CD8-positive, alpha-beta memory T cell (primary cell): ENCODE measurements around the gene RBMS1. TPM values are rescaled to one million over a fixed set of nuclear protein-coding genes. Genes with fewer than 3 reads are reported as not detected.

Experiments used
- CTCF ChIA-PET: fragments of 350-600 bp; sonication (Branson Sonifier 250); formaldehyde crosslinking; loops from one replicate; lab custom pipeline; 2021; ENCODE audit warnings: antibody characterized with exemption; lab: Charles Lee
- POLR2A ChIA-PET: fragments of 350-600 bp; sonication (Branson Sonifier 250); formaldehyde crosslinking; loops from one replicate; lab custom pipeline; 2021; ENCODE audit warnings: antibody characterized with exemption; lab: Charles Lee
- DNase-seq, 5 donors: peaks; one replicate each; pipeline versions ENCODE4 v3.0.0 to v3.0.0-alpha.2; 2020 to 2022; ENCODE audit warnings: mixed read lengths in 1 of 5
- H3K27ac ChIP-seq: one replicate; pipeline ENCODE4 v1.7.0; 2013; ENCODE audit warnings: low read depth, mild to moderate bottlenecking, low read length, moderate library complexity
- H3K27me3 ChIP-seq: 2 replicates; pipeline ENCODE4 v1.7.0; 2013; ENCODE audit warnings: low read length, mild to moderate bottlenecking; ENCODE audit not compliant: insufficient read depth, poor library complexity, severe bottlenecking
- H3K36me3 ChIP-seq: 2 replicates; pipeline ENCODE4 v1.7.0; 2013; ENCODE audit warnings: mild to moderate bottlenecking, low read length, moderate library complexity; ENCODE audit not compliant: insufficient read depth
- H3K4me1 ChIP-seq: 2 replicates; pipeline ENCODE4 v1.7.0; 2013; ENCODE audit warnings: mild to moderate bottlenecking, low read length, moderate library complexity; ENCODE audit not compliant: insufficient read depth
- H3K4me3 ChIP-seq: 2 replicates; pipeline ENCODE4 v1.7.0; 2013; ENCODE audit warnings: mild to moderate bottlenecking, low read length
- H3K9me3 ChIP-seq: 2 replicates; pipeline ENCODE4 v1.7.0; 2013; ENCODE audit warnings: mild to moderate bottlenecking, low read length
- H3K27ac Mint-ChIP-seq, 8 donors: one replicate each; pipeline ENCODE4 v1.8.0; 2020 to 2021; ENCODE audit warnings: mixed read lengths in 8 of 8, mild to moderate bottlenecking in 6 of 8, inconsistent platforms in 3 of 8, moderate library complexity in 3 of 8
- H3K27me3 Mint-ChIP-seq, 2 donors: one replicate each; pipeline ENCODE4 v1.8.0; 2020 to 2021; ENCODE audit warnings: mixed read lengths in 2 of 2, mild to moderate bottlenecking in 1 of 2, moderate library complexity in 1 of 2
- H3K36me3 Mint-ChIP-seq, 3 donors: one replicate each; pipeline ENCODE4 v1.8.0; 2020 to 2021; ENCODE audit warnings: mixed read lengths in 3 of 3, inconsistent platforms in 1 of 3, mild to moderate bottlenecking in 1 of 3
- H3K4me1 Mint-ChIP-seq, 3 donors: one replicate each; pipeline ENCODE4 v1.8.0; 2020 to 2021; ENCODE audit warnings: mixed read lengths in 3 of 3, inconsistent platforms in 1 of 3, mild to moderate bottlenecking in 1 of 3
- H3K4me3 Mint-ChIP-seq, 7 donors: one replicate each; pipeline ENCODE4 v1.8.0; 2020 to 2021; ENCODE audit warnings: mixed read lengths in 7 of 7, mild to moderate bottlenecking in 6 of 7, moderate library complexity in 4 of 7, inconsistent platforms in 2 of 7
- H3K9me3 Mint-ChIP-seq, 5 donors: one replicate each; pipeline ENCODE4 v1.8.0; 2020 to 2022; ENCODE audit warnings: mixed read lengths in 5 of 5, mild to moderate bottlenecking in 3 of 5, moderate library complexity in 2 of 5, inconsistent platforms in 1 of 5
- polyA plus RNA-seq: library from polyadenylated mRNA; unstranded; fragments of 300-500 nt; fragmentation: Illumina TruSeq; gene quantifications from one replicate; pipeline ENCODE4 v1.2.3, GENCODE V29; 2021
- total RNA-seq, 2 experiments: library from RNA; stranded (reverse); gene quantifications; one replicate each; pipeline ENCODE4 v1.2.3, GENCODE V29; 2021

RBMS1 gene
- total and polyA plus RNA-seq, 3 experiments from 2014 or later = 48.8 to 130 (median 50.3) TPM

DNA sequence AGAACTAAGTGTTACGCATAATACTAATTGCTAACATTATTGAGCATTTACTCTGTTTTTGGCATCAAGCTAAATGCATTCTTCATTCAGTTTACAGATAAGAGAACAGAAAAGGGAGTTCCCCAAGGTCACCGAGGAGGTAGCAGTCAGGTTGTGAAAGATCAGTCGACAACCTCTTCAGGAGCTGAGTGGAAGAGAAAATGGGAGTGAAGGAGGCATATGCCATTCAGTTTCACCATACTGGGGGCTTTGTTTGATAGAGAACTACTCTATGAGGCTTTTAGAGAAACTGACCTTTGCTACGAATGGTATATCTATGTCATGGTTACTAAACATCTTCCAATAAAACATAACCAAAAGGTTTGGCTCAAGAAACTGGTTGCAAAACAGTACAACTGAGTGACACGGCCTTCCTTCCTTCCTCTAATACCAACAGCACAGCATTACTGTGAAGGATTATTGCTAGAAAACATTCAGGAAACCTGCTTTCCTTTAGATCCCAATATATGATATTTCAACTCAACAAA is 112.1 kb downstream of the RBMS1 start:
- H3K4me1 Mint-ChIP-seq = peaks cover 74 to 97% (median 95%) of the 10 kb centered on the region in 3 donors
- H3K27ac ChIP-seq = no peak overlapping the region
- peak overlapping the region in 7 of 8 donors; percentile 47 to 81 (median 71) for H3K27ac Mint-ChIP-seq

DNA sequence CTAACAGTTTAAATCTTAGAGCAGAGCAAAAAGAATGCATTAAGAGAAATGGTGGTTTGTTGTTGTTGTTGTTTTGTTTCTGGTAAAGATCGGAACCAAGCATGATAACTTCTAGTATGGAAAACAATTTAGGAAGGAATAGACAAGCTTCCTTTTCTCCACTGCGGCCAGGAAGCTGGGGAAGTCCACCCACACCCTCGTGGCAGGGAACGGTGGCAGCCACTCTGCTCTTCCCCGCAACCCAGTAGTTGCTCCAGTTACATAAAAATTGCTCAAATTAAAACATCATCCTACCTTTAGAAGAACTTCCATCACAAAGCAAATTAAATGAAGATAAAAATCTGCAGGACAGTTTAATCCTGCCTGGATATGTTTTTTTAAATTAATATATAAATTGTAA is 113.0 kb downstream of the RBMS1 start:
- H3K4me1 ChIP-seq = peaks cover 63% of the 10 kb centered on the region
- no peak overlapping the region for H3K4me3 ChIP-seq
- Mint-ChIP-seq H3K9me3 (no peaks in the 10 kb centered on the region), H3K36me3 (peaks cover 0 to 6% (median 1%) of the 10 kb centered on the region in 3 donors), H3K27ac (peak overlapping the region in 4 of 8 donors; percentile 4 to 66 (median 20)), H3K4me1 (peaks cover 78 to 98% (median 97%) of the 10 kb centered on the region in 3 donors), H3K27me3 (no peaks in the 10 kb centered on the region), H3K4me3 (peak overlapping the region in 2 of 7 donors; percentile 27 to 42)
- no peaks in the 10 kb centered on the region for H3K36me3 ChIP-seq
- POLR2A ChIA-PET = interaction anchor here (0.6 kb wide), 1 partner anchor 10 kb away, joined by 4 read pairs; no protein-coding TSS in a partner anchor
- CTCF ChIA-PET = no interaction called here
- DNase-seq = no peak
- no peak overlapping the region for H3K27ac ChIP-seq
- no peaks in the 10 kb centered on the region for H3K27me3 ChIP-seq
- H3K9me3 ChIP-seq = no peaks in the 10 kb centered on the region

More for the DNA sequence above, 112.1 kb downstream of the RBMS1 start:
- H3K4me3 Mint-ChIP-seq = peak overlapping the region in 5 of 7 donors; percentile 2 to 48 (median 34)
- Histone ChIP-seq H3K4me3 (no peak overlapping the region), H3K4me1 (peaks cover 65% of the 10 kb centered on the region), H3K9me3 (no peaks in the 10 kb centered on the region), H3K36me3 (no peaks in the 10 kb centered on the region), H3K27me3 (no peaks in the 10 kb centered on the region)
- no peaks in the 10 kb centered on the region for H3K9me3 Mint-ChIP-seq
- H3K27me3 Mint-ChIP-seq = no peaks in the 10 kb centered on the region
- DNase-seq = no peak
- CTCF ChIA-PET = no interaction called here
- POLR2A ChIA-PET = interaction anchor here (0.6 kb wide), 1 partner anchor 9 kb away, joined by 4 read pairs; no protein-coding TSS in a partner anchor
- H3K36me3 Mint-ChIP-seq = peaks cover 0 to 6% (median 1%) of the 10 kb centered on the region in 3 donors

DNA sequence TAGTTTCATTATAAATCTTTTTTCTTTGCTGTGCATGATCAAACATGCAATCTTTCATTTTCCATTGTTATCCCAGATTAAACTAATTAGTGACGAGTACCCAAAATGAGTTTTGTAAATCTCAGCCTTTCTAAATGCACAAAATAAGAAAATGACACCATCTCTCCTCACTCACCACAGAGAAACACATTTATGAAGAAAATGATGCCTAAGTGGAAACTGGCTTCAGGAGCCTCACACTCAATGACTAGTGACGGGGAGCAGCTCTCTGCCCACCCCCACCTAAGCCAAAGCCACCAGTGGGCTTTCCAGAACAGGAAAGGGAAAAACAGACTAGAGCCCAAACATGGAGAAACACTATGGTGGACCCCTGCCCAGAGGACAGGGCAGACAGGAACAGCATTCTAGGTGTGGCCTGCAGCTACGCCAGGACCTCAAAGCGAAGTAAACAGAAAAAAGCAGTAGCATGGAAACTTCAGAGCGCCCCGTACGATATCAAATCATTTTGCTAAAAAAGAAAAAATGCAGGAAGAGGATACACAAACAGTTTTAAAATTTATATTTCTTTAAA is 113.5 kb downstream of the RBMS1 start:
- Histone ChIP-seq H3K4me3 (no peak overlapping the region), H3K36me3 (no peaks in the 10 kb centered on the region), H3K27me3 (no peaks in the 10 kb centered on the region), H3K9me3 (no peaks in the 10 kb centered on the region), H3K4me1 (peaks cover 66% of the 10 kb centered on the region), H3K27ac (no peak overlapping the region)
- Mint-ChIP-seq H3K27me3 (no peaks in the 10 kb centered on the region), H3K27ac (peak overlapping the region in 6 of 8 donors; percentile 12 to 92 (median 72)), H3K9me3 (no peaks in the 10 kb centered on the region), H3K36me3 (peaks cover 0 to 6% (median 1%) of the 10 kb centered on the region in 3 donors), H3K4me1 (peaks cover 80 to 98% (median 97%) of the 10 kb centered on the region in 3 donors), H3K4me3 (peak overlapping the region in 4 of 7 donors; percentile 10 to 42 (median 24))
- POLR2A ChIA-PET = no interaction called here
- CTCF ChIA-PET = no interaction called here
- no peak for DNase-seq

DNA sequence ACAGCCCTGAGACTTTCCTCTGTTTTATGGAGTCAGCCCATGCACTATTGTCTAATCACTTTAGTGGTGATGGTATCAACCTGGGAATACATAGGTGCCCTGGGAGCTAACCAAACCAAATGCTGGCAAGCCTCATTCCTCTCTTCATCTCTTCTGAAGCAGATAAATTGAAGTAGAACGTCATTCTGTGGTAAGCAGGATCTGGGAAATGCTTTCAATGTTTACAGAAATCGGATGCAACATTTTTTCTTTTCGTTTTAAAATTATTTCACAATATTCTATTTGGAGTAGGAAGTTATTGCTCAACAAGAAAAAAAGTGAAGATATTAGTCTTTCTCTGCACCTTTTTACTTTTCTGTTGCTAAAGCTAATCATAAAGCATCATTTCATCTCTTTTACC is 114.2 kb downstream of the RBMS1 start:
- Mint-ChIP-seq H3K9me3 (no peaks in the 10 kb centered on the region), H3K36me3 (peaks cover 0 to 6% (median 1%) of the 10 kb centered on the region in 3 donors), H3K27ac (peak overlapping the region in 4 of 8 donors; percentile 17 to 81 (median 68)), H3K27me3 (no peaks in the 10 kb centered on the region), H3K4me3 (peak overlapping the region in 3 of 7 donors; percentile 1 to 42 (median 28)), H3K4me1 (peaks cover 79 to 97% (median 97%) of the 10 kb centered on the region in 3 donors)
- POLR2A ChIA-PET = no interaction called here
- Histone ChIP-seq H3K27me3 (no peaks in the 10 kb centered on the region), H3K9me3 (no peaks in the 10 kb centered on the region), H3K4me3 (no peak overlapping the region), H3K4me1 (peaks cover 63% of the 10 kb centered on the region), H3K27ac (no peak overlapping the region), H3K36me3 (no peaks in the 10 kb centered on the region)
- DNase-seq = no peak
- CTCF ChIA-PET = no interaction called here

DNA sequence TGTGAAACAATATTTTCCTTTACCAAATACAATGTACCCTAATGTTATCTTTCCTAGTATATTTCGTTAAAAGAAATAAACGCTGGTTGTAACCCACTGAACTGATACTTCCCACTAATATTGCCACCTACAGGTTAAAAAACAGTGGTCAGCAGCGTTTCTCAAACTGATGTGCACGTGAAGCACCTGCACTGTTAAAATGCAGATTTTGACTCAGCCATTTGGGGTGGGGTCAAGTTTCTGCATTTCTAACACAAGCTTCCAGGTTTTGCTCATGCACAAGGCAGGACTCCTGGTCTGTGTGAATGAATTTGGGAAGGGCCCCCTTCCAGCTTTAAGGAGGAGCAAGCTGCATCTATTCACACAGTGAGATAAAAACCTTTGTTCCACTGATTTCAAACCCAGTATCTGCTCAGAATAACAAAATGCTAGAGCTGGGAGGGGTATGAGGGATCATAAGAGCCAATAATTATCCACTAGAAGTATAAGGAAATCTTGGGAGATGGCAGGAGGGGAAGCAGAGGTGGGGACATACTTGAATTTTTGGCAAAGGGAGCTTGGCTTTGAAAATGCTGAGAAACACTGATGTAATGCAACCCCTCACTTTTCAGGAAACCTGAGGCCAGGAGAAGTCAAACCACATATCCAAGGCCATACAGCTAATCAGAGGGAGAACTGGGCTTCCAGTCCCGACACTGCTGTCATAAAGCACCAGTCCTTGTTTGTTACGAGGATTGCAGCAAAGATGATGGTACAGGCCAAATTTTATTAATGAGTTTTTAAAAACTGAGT is 116.2 kb downstream of the RBMS1 start:
- H3K4me3 ChIP-seq = no peak overlapping the region
- H3K27ac Mint-ChIP-seq = peak overlapping the region in 5 of 8 donors; percentile 10 to 83 (median 34)
- H3K27me3 Mint-ChIP-seq = no peaks in the 10 kb centered on the region
- peaks cover 87 to 100% (median 98%) of the 10 kb centered on the region in 3 donors for H3K4me1 Mint-ChIP-seq
- no peaks in the 10 kb centered on the region for H3K9me3 Mint-ChIP-seq
- H3K9me3 ChIP-seq = no peaks in the 10 kb centered on the region
- H3K36me3 Mint-ChIP-seq = peaks cover 0 to 8% (median 1%) of the 10 kb centered on the region in 3 donors
- CTCF ChIA-PET = no interaction called here
- H3K4me1 ChIP-seq = peaks cover 71% of the 10 kb centered on the region
- POLR2A ChIA-PET = no interaction called here
- no peak overlapping the region for H3K27ac ChIP-seq
- no peaks in the 10 kb centered on the region for H3K36me3 ChIP-seq
- H3K4me3 Mint-ChIP-seq = peak overlapping the region in 2 of 7 donors; percentile 23 to 36
- DNase-seq = no peak
- no peaks in the 10 kb centered on the region for H3K27me3 ChIP-seq

DNA sequence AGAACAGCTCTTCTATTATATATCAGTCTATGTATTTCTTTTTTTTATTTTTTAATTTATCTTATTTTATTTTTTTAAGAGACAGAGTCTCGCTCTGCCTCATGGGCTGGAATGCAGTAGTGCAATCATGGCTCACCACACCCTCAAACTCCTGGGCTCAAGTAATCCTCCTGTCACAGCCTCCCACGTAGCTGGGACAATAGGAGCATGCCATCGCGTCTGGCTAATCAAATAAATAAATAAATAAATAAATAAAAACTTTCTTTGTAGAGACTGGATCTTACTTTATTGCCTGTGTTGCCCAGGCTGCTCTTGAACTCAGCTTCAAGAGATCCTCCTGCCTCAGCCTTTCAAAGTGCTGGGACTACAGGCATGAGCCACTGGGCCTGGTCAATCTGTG is 117.0 kb downstream of the RBMS1 start:
- Mint-ChIP-seq H3K4me1 (peaks cover 88 to 100% (median 98%) of the 10 kb centered on the region in 3 donors), H3K27ac (peak overlapping the region in 4 of 8 donors; percentile 5 to 74 (median 36)), H3K27me3 (no peaks in the 10 kb centered on the region), H3K36me3 (peaks cover 0 to 8% (median 1%) of the 10 kb centered on the region in 3 donors), H3K9me3 (no peaks in the 10 kb centered on the region), H3K4me3 (no peak overlapping the region)
- CTCF ChIA-PET = interaction anchor here (0.8 to 1.7 kb wide), 2 partner anchors 14 to 23 kb away, joined by 3 to 4 read pairs; no protein-coding TSS in a partner anchor
- H3K27ac ChIP-seq = no peak overlapping the region
- peaks cover 71% of the 10 kb centered on the region for H3K4me1 ChIP-seq
- H3K27me3 ChIP-seq = no peaks in the 10 kb centered on the region
- no peak overlapping the region for H3K4me3 ChIP-seq
- DNase-seq = no peak
- no peaks in the 10 kb centered on the region for H3K9me3 ChIP-seq
- H3K36me3 ChIP-seq = no peaks in the 10 kb centered on the region
- POLR2A ChIA-PET = no interaction called here

DNA sequence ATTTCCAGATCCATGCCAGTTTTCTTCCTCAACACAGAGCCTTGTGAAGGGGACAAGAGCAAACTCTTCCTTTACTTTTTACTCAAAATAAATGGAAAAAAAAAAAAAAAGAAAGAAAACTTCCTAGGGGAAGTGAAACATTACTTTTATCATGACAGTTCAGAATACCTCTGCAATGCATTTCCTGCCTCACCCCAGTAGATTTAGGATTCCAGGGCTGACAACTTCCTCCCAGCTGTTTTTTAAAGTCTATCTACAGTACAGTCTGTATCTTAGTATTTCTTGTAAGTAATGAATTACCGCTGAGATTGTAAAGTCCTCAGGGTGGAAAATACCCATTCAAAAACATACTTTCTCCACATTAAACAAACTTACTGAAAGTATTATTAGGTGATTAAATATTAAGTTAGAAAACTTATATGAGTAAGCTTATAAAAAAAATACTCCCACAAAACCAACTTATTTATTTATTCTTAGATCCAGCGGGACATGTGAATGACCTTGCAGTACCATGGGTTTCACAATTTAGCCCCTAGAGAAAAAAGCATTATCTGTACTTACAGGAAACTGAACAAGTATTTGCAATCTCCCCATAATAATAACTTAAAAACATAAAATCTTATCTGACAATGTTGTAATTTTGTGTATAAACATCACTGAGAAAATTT is 117.7 kb downstream of the RBMS1 start:
- no peak overlapping the region for H3K4me3 ChIP-seq
- H3K36me3 Mint-ChIP-seq = peaks cover 0 to 8% (median 1%) of the 10 kb centered on the region in 3 donors
- no peak overlapping the region for H3K27ac ChIP-seq
- peaks cover 87 to 100% (median 98%) of the 10 kb centered on the region in 3 donors for H3K4me1 Mint-ChIP-seq
- H3K4me1 ChIP-seq = peaks cover 71% of the 10 kb centered on the region
- H3K4me3 Mint-ChIP-seq = peak overlapping the region in 5 of 7 donors; percentile 1 to 68 (median 57)
- ChIA-PET POLR2A (no interaction called here), CTCF (interaction anchor here (0.8 to 1.7 kb wide), 3 partner anchors 13 to 166 kb away, joined by 3 to 4 read pairs (median 4); no protein-coding TSS in a partner anchor)
- DNase-seq = no peak
- H3K27me3 ChIP-seq = no peaks in the 10 kb centered on the region
- no peaks in the 10 kb centered on the region for H3K36me3 ChIP-seq
- no peaks in the 10 kb centered on the region for H3K27me3 Mint-ChIP-seq
- peak overlapping the region in 3 of 8 donors; percentile 21 to 57 (median 38) for H3K27ac Mint-ChIP-seq
- H3K9me3 Mint-ChIP-seq = no peaks in the 10 kb centered on the region
- no peaks in the 10 kb centered on the region for H3K9me3 ChIP-seq
